ENCODE data around the gene ALAS2.
"Not testable (repeated sequence)": the region's sequence is repeated elsewhere in the genome, so short reads cannot be mapped to it uniquely, and the experiment has no call there.

ALAS2 gene

DNA sequence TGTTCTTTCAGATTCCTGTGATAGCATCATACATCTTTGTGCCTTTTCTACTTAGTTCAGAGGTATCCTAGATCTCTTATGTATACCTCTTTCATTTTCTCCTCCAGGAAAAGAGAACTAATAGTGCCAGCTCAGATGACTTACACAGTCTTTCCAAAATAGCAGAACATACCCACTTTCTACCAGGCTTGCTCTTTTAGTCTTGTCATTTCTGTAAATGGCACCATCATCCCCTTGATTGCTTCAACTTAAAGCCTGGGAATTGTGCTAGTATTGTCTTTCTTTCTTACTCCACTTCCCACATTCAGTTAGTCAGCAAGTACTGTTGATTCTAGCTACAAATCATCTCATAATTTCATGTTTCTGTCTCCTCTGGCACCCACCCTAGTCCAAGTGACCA, 25.5 kb downstream of the ALAS2 start:
- DNase-seq: no peak

DNA sequence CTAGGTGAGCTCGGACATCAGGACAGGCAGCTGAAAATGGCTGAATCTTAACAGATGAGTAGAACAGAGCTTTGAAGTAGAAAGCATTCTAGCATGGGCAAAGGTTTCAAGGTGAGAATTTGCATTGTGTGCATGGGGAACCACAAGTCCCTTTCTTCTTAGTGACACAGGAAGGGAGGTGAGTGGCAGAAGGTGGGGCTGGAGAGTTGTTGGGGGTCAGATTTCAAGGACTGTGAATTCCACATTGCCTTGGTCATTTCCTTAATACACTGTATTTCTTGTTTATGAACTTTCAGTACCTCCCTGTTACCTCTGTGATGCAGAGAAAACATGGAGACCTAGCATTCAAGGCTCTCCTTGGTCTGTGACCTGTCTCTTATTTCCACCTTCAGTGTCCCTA, 26.5 kb downstream of the ALAS2 start:
- DNase-seq: no peak

DNA sequence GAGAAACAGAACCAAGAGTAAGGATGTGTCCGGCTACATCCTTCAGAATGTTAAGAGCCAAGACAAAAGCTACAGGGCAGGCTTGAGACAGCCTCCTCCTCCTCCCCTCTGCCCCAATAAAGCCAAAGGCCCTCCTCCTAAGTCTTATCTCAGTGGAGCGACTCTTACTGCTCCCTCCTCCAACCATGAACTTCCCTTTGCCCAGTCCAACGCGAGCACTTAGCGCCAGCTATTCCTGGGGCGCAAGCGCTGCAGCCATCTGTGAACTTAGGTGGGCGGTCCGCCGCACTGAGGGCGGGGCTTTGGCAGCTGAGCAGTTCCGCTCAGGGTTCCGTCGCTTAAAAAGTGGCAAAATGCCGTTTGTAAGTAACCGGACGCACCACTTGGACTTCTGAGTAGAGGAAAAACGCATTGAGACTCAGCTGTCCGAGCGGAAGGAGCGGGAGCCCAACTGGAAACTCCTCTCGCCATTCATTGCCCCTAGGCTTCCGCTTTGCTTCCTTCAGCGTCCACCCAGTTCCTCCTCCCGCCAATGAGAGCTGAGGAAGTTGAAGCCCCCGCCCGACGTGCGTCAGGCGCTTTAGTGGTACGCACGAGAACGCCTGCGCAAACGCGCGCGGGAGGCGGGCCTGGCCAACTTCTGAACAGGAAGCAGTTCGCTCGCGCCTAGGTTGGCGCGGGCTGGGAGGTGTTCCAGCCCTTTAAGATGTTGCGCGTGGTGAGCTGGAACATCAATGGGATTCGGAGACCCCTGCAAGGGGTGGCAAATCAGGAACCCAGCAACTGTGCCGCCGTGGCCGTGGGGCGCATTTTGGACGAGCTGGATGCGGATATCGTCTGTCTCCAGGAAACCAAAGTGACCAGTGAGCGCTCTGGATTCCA, 30.8 kb downstream of the ALAS2 start, which contains the start of gene APEX2:
Gene APEX2 (plus strand): TSS at position 647 of the 882 bp plus-strand sequence. CDS start 60 bp downstream, at position 707.
- DNase-seq: peak; percentile 89

DNA sequence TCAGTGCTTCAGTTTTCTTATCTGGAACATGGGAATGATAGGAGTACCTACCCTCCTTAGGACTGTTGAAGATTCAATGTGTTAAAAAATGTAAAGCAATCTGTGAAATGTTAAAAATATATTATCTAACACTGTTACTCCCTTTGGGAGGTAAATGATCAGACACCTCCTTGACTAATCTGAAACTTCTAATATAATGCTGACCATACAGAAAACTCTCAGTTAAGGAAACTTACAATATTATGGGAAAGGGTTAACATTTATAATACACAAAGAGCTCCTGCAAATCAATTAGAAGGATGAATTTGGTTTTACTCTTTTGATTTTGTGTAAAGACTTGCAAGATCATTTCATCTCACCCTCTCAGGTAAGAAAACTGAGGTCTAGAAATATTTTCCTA, 35.2 kb downstream of the ALAS2 start:
- DNase-seq: no peak

DNA sequence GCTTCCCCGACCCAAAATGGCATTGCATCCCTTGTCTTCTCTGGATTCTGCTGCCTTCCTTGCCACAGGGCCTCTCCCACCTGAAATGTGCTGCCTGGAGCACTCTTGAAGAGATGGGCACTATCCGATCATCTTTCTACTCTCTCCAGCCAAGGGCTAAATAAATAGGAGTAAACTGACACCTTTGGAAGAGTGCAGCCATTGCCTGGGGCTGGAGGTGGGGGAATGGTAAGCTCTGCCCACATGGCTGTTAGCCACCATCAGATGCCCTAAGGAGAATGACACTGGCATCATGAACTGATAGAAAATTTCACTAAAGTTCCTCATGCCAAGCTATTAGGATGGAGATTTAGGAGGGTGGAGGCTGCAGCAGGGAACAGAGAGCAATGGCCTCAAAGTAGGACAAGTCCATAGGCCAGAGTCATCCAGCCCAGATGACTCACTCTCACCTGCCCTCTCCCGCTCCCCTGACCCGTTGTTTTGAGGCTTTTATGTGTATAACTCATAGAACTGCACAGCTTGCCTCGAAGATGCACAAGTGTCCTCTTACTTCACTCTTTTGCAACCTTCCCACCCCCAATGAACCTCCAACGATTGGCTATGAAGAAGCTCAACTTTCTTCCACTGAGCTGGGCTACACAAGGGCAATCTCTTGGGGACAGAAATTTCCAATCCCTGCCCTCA, 36.0 kb downstream of the ALAS2 start:
- DNase-seq: no peak

DNA sequence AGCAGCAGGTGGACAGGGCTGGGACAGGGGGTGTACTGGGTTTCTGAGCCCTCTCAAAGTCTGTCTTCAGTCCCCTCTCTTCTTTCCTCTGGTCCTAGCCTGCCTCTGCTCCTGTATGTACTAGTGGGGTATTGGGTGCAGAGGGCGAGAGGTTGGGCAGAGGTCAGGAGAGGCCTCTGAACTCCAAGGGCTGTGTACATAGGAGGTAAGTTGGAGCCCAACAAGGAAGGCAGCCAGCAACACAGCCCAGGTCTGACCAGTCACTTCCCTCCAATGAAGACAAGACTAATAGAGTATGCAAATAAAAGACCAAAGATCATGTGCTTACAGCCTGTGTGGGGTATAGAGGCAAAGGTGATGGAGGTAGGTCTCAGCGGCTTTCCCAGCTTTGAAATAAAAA, 36.7 kb downstream of the ALAS2 start, which contains the start of gene PFKFB1:
Gene PFKFB1 (minus strand): TSS at position 90 of the 400 bp plus-strand sequence. CDS start 181 bp downstream, outside the sequence.
- DNase-seq: no peak

DNA sequence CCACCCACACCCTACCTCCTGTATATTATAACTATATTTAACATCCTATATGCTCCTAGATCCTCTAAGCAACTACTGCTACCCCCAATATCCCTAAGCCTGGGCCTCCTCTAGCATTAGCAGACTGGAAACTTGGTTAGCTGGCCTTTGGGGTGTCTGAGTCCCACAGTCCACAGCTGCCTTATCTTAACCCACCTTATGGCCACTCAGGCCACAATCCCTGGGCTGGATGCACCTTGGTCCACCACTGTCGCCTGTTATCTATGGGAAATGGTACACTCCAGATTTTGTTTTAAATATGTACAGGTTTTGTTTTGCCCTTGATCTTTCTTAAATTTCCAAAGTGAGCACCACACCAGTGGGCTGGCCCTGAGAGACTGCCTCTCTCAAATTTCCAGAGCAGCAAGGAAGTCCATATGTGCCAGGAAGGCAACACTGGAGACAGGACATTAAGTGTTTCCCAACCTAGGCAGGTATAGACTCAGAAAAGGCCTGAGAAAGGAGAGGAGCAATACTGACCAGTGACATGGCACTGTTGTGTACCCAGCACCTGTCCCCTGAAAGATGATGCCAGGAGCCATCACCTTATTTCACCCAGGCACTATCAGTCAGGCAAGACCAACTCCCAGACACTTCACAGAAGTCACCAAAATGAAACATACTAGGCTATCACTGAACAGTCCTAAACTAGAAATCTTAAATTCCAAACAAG, 37.7 kb downstream of the ALAS2 start:
- no peak for DNase-seq

DNA sequence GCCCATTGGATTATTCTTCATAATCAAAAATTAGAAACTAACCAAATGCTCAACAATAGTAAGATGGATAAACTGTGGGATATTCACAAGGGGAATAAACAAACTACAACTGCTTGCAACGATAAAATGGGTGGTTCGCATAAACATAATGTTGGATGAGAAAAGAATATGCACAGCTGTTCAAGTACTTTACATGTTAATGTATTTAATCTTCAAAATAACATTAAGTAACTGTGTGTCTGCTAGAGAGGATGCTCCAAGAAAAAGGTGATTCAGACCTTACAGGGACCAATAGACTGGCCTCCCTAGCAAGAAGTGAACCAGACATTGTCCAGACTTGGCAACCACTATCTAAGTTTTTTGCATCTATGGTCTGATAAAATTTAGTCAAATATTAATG, 39.1 kb downstream of the ALAS2 start:
- DNase-seq: no peak

DNA sequence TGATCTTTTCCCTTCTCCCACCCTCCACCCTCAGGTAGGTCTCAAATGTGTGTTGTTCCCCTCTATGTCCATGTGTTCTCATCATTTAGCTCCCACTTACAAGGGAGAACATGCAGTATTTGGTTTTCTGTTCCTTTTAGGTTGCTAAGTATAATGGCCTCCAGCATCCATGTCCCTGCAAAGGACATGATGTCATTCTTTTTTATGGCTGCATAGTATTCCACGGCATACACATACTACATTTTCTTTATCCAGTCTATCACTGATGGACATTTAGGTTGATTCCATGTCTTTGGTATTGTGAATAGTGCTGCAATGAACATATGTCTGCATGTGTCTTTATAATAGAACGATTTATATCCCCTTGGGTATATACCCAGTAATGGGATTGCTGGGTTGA, 47.5 kb downstream of the ALAS2 start:
- not testable (repeated sequence) for DNase-seq

DNA sequence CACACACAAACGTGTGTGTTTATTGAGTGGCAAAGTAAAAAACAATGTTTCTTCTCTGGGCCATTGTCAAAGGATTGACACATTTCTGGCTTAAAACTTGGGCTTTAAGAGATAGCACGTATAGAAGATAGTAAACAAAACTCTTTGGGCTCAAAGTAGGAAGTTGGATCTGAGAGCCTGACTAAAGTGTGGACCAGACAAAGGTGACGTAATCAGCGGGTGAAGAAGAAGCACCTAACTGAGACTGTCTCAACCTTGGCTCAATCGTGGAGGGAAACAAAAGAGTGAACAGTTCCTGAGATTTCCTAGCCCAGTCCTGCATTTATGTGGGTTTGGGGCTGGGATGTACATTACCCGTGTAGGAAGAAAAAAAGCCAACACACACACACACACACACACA, 50.4 kb downstream of the ALAS2 start:
- DNase-seq: no peak

DNA sequence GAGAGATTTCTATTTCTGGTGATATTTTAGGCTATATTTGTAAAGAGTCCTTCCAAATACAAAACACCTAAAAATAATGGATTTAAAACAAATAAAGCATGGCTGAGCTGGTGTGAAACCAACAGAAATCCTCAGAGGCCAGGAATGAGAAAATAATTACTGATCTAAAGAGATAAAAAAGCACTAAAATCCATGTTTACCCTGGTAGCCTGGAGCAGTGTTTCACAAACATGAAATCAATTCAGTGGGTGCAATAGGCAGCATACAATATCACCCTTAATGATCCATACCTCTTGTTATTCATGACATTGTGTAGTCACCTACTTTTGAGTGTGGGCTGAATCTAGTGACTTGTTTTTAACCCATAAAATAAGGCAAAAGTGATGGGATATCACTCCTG, 51.3 kb downstream of the ALAS2 start:
- no peak for DNase-seq

DNA sequence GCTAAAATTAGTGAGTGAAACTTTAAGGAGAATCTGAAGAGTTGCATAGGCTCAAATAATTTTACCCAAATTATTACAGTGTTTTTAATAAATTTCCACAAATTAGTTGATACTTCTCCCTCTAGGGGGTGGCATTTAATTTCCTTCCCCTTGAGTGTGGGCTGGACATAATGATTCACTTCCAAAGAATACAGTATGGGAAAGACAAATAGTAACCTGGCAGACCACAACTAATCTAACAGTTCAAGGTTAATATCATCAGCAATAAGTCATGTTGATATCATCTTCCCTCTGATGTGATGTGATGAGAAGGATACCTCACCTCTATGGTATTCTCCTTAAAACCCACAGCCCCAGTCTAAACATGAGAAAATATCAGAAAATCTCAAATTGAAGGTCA, 52.3 kb downstream of the ALAS2 start:
- DNase-seq: no peak

DNA sequence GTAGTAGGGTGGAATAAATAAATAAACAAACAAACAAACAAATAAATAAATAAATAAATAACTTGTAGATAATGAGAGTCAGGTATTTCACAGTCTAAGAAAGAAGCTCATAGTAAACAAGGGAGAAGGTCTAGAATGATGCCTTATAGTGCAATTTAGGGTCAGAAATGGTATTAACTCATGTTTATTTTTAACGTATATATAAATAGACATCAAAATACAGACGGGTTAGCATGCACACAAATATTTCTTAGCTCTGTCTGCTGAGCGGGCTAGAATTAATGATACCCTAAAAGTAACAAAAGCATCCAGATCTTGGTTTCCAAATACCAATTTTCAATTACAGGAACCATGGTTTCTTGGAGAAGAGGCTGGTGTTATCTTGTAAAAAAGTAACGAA, 53.4 kb downstream of the ALAS2 start:
- DNase-seq: no peak

DNA sequence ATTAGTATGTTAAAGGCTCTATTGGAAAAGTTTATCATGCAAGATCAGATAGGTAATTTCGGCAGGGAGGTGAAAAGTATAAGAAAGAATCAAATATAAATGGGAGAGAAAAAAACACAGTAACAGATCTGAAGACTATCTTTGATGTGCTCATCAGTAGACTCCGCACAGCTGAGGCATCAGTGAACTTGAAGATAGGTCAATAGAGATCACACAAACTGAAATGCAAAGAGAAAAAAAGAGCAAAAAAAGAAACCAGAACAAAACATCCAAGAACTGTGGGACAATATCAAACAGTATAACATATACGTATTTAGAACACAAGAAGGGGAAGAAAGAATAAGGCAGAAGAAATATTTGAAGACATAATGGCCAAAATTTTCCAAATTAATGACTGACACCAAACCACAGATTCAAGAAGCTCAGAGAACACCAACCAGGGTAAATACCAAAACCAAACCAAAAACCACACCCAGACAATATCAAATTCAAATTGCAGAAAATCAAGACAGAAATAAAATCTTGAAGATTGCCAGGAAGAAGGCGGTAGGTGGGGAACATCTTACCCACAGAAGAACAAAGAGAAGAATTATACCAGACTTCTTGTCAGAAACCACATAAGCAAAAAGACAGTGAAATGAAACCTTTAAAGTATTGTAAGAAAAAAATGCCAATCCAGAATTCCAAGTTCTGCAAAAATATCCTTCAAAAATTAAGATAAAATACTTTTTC, 65.8 kb downstream of the ALAS2 start:
- no peak for DNase-seq

DNA sequence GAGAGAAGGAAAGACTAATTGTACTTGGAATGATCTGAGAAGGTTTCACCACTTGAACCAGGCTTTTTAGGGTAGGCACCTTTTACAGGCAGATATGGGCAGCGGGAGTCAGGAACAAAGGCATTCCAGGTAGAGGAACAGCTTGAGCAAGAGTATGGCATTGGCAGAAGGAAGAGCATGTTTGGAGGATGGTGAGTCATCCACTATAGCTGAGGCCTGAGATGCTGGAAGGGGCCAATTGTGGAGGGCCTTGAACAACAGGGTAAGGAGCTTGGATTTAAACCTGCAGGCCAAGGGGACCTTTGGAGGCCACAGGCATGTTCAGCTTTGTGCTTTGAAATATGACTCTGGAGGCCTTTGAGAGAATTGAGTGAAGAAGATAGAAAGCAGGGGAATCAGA, 69.0 kb downstream of the ALAS2 start:
- no peak for DNase-seq
